Activated naive CD8-positive, alpha-beta T cell (primary cell): ENCODE results near the gene LEFTY2.
"Not testable (repeated sequence)": the region's sequence is repeated elsewhere in the genome, so short reads cannot be mapped to it uniquely, and the experiment has no call there.

Experiments
- H3K27ac Mint-ChIP-seq: one replicate; pipeline ENCODE4 v1.8.0; 2021; ENCODE audit warnings: mixed read lengths
- H3K27me3 Mint-ChIP-seq: one replicate; pipeline ENCODE4 v1.8.0; 2021; ENCODE audit warnings: mixed read lengths
- H3K36me3 Mint-ChIP-seq: one replicate; pipeline ENCODE4 v1.8.0; 2021; ENCODE audit warnings: mixed read lengths
- H3K4me1 Mint-ChIP-seq: one replicate; pipeline ENCODE4 v1.8.0; 2021; ENCODE audit warnings: low read depth, mixed read lengths
- H3K4me3 Mint-ChIP-seq: one replicate; pipeline ENCODE4 v1.8.0; 2021; ENCODE audit warnings: mild to moderate bottlenecking, mixed read lengths
- H3K9me3 Mint-ChIP-seq: one replicate; pipeline ENCODE4 v1.8.0; 2021; ENCODE audit warnings: low read depth, mixed read lengths

The LEFTY2 gene

GRCh38 chr1:225941187-225941941 is at the start of gene LEFTY2:
Gene LEFTY2 (minus strand): TSS chr1:225941220. CDS start chr1:225941140, 80 bp downstream.
- H3K4me1 Mint-ChIP-seq: peaks cover 8% of the 10 kb centered on the region
- H3K27me3 Mint-ChIP-seq: no peaks in the 10 kb centered on the region
- no peaks in the 10 kb centered on the region for H3K36me3 Mint-ChIP-seq
- H3K9me3 Mint-ChIP-seq: no peaks in the 10 kb centered on the region
- no peak within 1 kb of the TSS for H3K27ac Mint-ChIP-seq
- H3K4me3 Mint-ChIP-seq: no peak within 1 kb of the TSS

- peaks cover 10% of the 10 kb centered on the region for H3K36me3 Mint-ChIP-seq
Observed at GRCh38 chr1:225987491-225988316, 46.7 kb upstream of the LEFTY2 start.

GRCh38 chr1:225981714-225982113 is 40.7 kb upstream of the LEFTY2 start:
- peaks cover 16% of the 10 kb centered on the region for H3K36me3 Mint-ChIP-seq
- no peak overlapping the region for H3K27ac Mint-ChIP-seq
- H3K9me3 Mint-ChIP-seq: no peaks in the 10 kb centered on the region
- H3K27me3 Mint-ChIP-seq: no peaks in the 10 kb centered on the region
- H3K4me3 Mint-ChIP-seq: no peak overlapping the region
- peaks cover 9% of the 10 kb centered on the region for H3K4me1 Mint-ChIP-seq

More at GRCh38 chr1:225987491-225988316, 46.7 kb upstream of the LEFTY2 start:
- Mint-ChIP-seq H3K4me3 (no peak overlapping the region), H3K4me1 (peaks cover 31% of the 10 kb centered on the region), H3K27ac (peak overlapping the region; percentile 72), H3K9me3 (no peaks in the 10 kb centered on the region), H3K27me3 (no peaks in the 10 kb centered on the region)

- peaks cover 4% of the 10 kb centered on the region for H3K4me1 Mint-ChIP-seq
- no peaks in the 10 kb centered on the region for H3K9me3 Mint-ChIP-seq
- H3K27me3 Mint-ChIP-seq: no peaks in the 10 kb centered on the region
- no peak overlapping the region for H3K4me3 Mint-ChIP-seq
- no peak overlapping the region for H3K27ac Mint-ChIP-seq
- H3K36me3 Mint-ChIP-seq: peaks cover 10% of the 10 kb centered on the region
Observed at GRCh38 chr1:225980005-225980836, 39.2 kb upstream of the LEFTY2 start.

- H3K4me1 Mint-ChIP-seq: peaks cover 4% of the 10 kb centered on the region
- peaks cover 10% of the 10 kb centered on the region for H3K36me3 Mint-ChIP-seq
- no peaks in the 10 kb centered on the region for H3K9me3 Mint-ChIP-seq
- H3K4me3 Mint-ChIP-seq: no peak overlapping the region
- H3K27me3 Mint-ChIP-seq: no peaks in the 10 kb centered on the region
- H3K27ac Mint-ChIP-seq: no peak overlapping the region
Observed at GRCh38 chr1:225979421-225979820, 38.4 kb upstream of the LEFTY2 start.

- no peak overlapping the region for H3K4me3 Mint-ChIP-seq
- H3K4me1 Mint-ChIP-seq: peaks cover 4% of the 10 kb centered on the region
- H3K36me3 Mint-ChIP-seq: peaks cover 7% of the 10 kb centered on the region
- H3K27me3 Mint-ChIP-seq: no peaks in the 10 kb centered on the region
- H3K9me3 Mint-ChIP-seq: no peaks in the 10 kb centered on the region
- H3K27ac Mint-ChIP-seq: no peak overlapping the region
Observed at GRCh38 chr1:225977937-225978748, 37.1 kb upstream of the LEFTY2 start.

GRCh38 chr1:225975146-225975545 is 34.1 kb upstream of the LEFTY2 start:
- H3K4me3 Mint-ChIP-seq, H3K27me3 Mint-ChIP-seq, H3K36me3 Mint-ChIP-seq, H3K4me1 Mint-ChIP-seq, H3K9me3 Mint-ChIP-seq, H3K27ac Mint-ChIP-seq: not testable (repeated sequence)

GRCh38 chr1:225974454-225974853 is 33.4 kb upstream of the LEFTY2 start:
- Mint-ChIP-seq H3K9me3 (no peaks in the 10 kb centered on the region), H3K4me3 (no peak overlapping the region), H3K27ac (no peak overlapping the region), H3K4me1 (peaks cover 4% of the 10 kb centered on the region), H3K36me3 (no peaks in the 10 kb centered on the region), H3K27me3 (no peaks in the 10 kb centered on the region)

- peaks cover 4% of the 10 kb centered on the region for H3K4me1 Mint-ChIP-seq
- no peak overlapping the region for H3K4me3 Mint-ChIP-seq
- no peaks in the 10 kb centered on the region for H3K27me3 Mint-ChIP-seq
Observed at GRCh38 chr1:225973158-225973557, 32.1 kb upstream of the LEFTY2 start.

GRCh38 chr1:225972344-225973152 is 31.5 kb upstream of the LEFTY2 start:
- Mint-ChIP-seq H3K27me3 (no peaks in the 10 kb centered on the region), H3K4me1 (peaks cover 4% of the 10 kb centered on the region), H3K4me3 (no peak overlapping the region), H3K27ac (no peak overlapping the region), H3K9me3 (no peaks in the 10 kb centered on the region), H3K36me3 (no peaks in the 10 kb centered on the region)

More at GRCh38 chr1:225973158-225973557, 32.1 kb upstream of the LEFTY2 start:
- Mint-ChIP-seq H3K9me3 (no peaks in the 10 kb centered on the region), H3K27ac (no peak overlapping the region), H3K36me3 (no peaks in the 10 kb centered on the region)

GRCh38 chr1:225970592-225971157 is 29.7 kb upstream of the LEFTY2 start:
- H3K9me3 Mint-ChIP-seq: not testable (repeated sequence)

GRCh38 chr1:225969751-225970150 is 28.7 kb upstream of the LEFTY2 start:
- H3K4me3 Mint-ChIP-seq, H3K36me3 Mint-ChIP-seq, H3K9me3 Mint-ChIP-seq, H3K27me3 Mint-ChIP-seq, H3K27ac Mint-ChIP-seq, H3K4me1 Mint-ChIP-seq: not testable (repeated sequence)

More at GRCh38 chr1:225970592-225971157, 29.7 kb upstream of the LEFTY2 start:
- not testable (repeated sequence) for H3K27ac Mint-ChIP-seq, H3K27me3 Mint-ChIP-seq, H3K4me3 Mint-ChIP-seq, H3K4me1 Mint-ChIP-seq, H3K36me3 Mint-ChIP-seq

- Mint-ChIP-seq H3K27ac (no peak overlapping the region), H3K4me1 (peaks cover 6% of the 10 kb centered on the region), H3K4me3 (no peak overlapping the region), H3K9me3 (no peaks in the 10 kb centered on the region), H3K36me3 (no peaks in the 10 kb centered on the region), H3K27me3 (no peaks in the 10 kb centered on the region)
Observed at GRCh38 chr1:225965231-225965630, 24.2 kb upstream of the LEFTY2 start.
